Fibroblast of mammary gland (primary cell): ENCODE data around the gene ZC3H7B.
A peak's percentile ranks its signal among the peaks of the same experiment; 100 is the strongest.

ENCODE experiments used
- DNase-seq: peaks from one replicate; pipeline ENCODE4 v3.0.0-alpha.2; 2010; ENCODE audit warnings: low read depth
- H3K4me3 ChIP-seq: 2 replicates; pipeline ENCODE4 v1.5.1; 2011; ENCODE audit warnings: low read depth, mild to moderate bottlenecking, low read length, moderate library complexity; ENCODE audit not compliant: control insufficient read depth
- TF ChIP-seq, protein P1 (sequence below): conservative IDR thresholded peaks from 2 replicates; pipeline ENCODE4 v1.5.1; 2011; ENCODE audit warnings: low read depth, low read length, inconsistent platforms; ENCODE audit not compliant: control insufficient read depth, insufficient read depth

ZC3H7B gene

DNA sequence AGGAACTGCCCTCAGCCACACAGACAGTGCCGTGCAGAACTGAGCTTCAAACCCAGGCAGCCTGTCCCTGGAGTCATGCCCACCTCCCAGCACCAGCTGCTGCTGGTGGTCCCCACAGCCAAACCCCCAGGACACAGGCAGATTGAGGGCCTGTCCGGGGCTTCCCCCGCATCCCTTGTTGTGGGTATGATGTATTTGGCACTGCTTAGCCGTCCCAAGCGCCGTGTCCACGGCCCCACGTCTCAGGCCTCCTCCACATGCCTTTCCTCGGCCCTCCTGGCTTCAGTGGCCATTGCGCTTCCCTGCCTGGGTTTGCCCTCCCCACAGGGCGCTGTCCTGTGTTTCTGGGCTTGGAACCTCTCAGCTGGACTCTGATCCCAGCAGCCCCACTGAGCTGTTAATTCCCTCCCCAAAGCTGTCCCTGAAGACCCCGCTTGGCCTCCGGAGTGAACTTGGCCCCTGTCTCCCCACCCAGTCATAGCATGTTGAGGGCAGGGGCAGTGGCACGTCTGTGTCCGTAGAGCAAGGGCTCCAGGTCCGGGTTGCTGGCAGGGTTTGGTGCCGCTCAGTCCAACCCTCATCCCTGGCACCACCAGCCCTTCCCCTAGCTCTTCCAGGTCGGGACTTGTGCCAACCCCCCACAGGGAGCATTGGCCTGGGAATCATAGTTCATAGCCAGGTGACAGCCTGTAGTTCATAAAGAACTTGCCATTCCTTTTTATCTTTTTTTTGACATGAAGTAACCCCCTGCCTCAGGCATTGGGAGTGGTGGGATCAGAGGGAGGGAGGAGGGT lies 45.9 kb downstream of the ZC3H7B start:
- H3K4me3 ChIP-seq: no peak overlapping the region
- DNase-seq: no peak
- TF ChIP-seq, protein P1, sequence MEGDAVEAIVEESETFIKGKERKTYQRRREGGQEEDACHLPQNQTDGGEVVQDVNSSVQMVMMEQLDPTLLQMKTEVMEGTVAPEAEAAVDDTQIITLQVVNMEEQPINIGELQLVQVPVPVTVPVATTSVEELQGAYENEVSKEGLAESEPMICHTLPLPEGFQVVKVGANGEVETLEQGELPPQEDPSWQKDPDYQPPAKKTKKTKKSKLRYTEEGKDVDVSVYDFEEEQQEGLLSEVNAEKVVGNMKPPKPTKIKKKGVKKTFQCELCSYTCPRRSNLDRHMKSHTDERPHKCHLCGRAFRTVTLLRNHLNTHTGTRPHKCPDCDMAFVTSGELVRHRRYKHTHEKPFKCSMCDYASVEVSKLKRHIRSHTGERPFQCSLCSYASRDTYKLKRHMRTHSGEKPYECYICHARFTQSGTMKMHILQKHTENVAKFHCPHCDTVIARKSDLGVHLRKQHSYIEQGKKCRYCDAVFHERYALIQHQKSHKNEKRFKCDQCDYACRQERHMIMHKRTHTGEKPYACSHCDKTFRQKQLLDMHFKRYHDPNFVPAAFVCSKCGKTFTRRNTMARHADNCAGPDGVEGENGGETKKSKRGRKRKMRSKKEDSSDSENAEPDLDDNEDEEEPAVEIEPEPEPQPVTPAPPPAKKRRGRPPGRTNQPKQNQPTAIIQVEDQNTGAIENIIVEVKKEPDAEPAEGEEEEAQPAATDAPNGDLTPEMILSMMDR: no peak

DNA sequence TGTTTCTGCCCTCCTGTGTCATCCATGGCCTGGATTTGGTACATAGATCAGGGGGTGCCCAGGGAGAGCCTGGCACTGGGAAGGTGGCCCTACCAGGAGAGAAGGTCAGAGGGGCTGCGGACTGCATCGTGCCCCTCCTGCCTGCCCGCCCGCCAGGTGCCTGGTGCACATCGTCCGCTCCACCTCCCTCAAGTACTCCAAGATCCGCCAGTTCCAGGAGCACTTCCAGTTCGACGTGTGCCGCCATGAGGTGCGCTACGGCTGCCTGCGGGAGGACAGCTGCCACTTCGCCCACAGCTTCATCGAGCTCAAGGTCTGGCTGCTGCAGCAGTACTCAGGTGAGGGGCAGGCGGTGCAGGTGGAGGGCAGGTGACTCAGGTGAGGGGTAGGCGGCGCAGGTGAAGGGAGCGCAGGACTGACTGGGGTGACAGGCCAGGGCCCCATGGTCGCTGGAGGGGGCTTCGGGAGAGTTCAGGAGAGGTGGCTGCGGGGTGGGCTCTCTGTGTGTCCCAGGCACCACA lies 47.7 kb downstream of the ZC3H7B start:
- TF ChIP-seq, protein P1: no peak
- DNase-seq: no peak
- H3K4me3 ChIP-seq: no peak overlapping the region

DNA sequence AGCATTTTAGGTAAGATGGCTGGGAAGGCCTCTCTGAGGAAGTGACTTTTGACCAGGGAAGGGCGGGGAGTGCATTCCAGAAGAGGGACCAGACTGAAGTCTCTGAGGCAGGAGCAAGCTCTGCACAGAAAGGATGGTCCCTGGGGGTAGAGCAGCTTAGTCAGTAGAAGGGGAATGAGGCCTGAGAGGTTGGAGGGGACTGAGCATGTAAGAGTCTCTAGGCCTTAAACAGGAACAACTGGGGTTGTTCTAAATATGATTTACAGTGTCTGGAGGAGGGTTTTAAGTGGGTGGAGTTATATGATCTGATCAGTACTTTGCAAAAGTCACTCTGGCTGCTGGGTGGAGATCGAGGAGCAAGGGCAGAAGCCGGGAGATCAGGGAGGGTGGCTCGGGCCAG lies 48.8 kb downstream of the ZC3H7B start:
- DNase-seq: peak; percentile 68
- TF ChIP-seq, protein P1: no peak
- H3K4me3 ChIP-seq: no peak overlapping the region

DNA sequence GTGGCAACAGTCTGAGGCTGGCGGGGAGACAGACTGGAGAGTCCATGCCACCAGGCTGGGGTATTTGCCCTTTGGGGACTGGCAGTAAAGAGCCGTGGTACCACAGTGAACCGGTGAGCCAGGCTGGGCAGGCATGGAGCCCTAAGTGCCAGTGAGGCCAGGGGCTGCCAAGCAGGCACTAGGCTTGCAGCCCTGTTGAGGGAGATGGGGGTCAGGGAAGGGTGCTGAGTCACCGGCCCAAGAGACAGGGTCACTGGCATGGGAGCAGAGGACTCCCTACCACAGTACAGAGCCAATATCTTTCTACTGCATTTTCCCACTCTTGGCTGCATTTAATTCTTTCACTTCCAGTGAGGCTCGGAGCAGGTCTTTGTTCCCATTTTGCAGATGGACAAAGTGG lies 49.7 kb downstream of the ZC3H7B start:
- no peak overlapping the region for H3K4me3 ChIP-seq
- no peak for DNase-seq
- TF ChIP-seq, protein P1: no peak

DNA sequence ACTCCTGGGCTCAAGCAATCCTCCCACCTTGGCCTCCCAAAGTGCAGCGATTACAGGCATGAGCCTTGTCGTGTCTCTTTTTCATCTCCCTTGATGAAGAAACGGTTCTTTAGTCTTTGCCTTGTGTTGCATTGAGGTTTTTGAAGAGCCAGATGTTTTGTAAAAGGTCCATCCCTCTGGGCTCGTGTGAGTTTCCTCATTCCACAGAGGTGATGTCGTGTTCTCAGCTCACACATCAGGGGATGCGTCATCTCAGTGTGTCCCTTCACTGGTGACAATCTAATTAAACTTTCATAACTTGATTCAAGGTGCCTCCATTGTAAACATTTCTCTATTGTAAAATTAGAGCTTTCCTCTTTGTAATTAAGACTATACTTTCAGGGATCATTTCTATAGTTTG lies 50.7 kb downstream of the ZC3H7B start:
- peak; percentile 70 for DNase-seq
- no peak overlapping the region for H3K4me3 ChIP-seq
- TF ChIP-seq, protein P1: no peak

DNA sequence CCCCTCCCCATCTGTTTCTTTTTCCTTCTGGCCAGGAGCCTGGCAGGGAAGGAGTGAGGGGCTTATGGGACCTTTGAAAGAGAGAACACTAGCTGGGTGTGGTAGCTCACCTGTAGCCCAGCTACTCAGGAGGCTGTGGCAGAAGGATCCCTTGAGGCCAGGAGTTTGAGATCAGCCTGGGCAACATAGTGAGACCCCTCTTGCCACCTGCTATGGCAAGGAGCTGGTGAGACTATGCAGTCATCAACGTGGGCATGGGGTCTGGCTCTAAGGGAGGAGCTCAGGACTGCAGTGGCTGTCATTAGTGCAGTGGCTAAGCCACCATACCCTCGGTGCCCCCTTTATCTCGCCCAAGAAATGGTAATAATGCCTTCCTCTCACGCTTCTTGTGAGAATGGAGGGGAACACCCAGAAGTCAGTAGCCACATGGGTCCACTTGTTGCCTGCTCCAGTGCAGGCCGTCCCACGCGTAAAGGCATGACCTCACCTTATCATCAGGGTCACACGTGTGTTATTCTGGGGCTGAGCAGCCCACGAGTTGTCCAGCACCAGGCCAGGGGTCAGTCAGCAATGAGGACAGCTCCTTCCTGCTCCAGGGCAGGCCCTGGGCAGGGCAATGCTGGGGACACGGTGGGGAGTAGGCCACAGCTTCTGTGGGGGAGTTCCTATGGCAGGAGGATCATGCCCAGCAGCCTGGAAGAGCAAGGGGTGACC lies 52.7 kb downstream of the ZC3H7B start:
- no peak overlapping the region for H3K4me3 ChIP-seq
- no peak for DNase-seq
- TF ChIP-seq, protein P1: no peak
